GM12878 (cell line): ENCODE measurements around the gene PPIB. TPM values are rescaled to one million over a fixed set of nuclear protein-coding genes. Genes with fewer than 3 reads are reported as not detected.

ENCODE experiments used
- ATAC-seq: fragments of 200-7000 bp; cut with Tn5 transposase; 3 replicates; pipeline ENCODE4 v1.9.1; 2020; ENCODE audit warnings: mild to moderate bottlenecking, moderate library complexity
- BruUV-seq: library from RNA; stranded (reverse); fragments of 400-500 nt; replicated peaks from 2 replicates; lab custom pipeline; 2021; lab: Mats Ljungman, UMichigan
- CTCF ChIA-PET: fragments of 300-600 bp; sonication (Branson Sonifier 250); formaldehyde crosslinking; extraction: SDS; loops from one replicate; lab custom pipeline; 2021; ENCODE audit warnings: inconsistent platforms; lab: Yijun Ruan, JAX
- POLR2A ChIA-PET: fragments of 350-600 bp; formaldehyde crosslinking; extraction: SDS; loops from one replicate; lab custom pipeline; 2021; ENCODE audit warnings: inconsistent platforms; lab: Charles Lee
- RAD21 ChIA-PET: fragments of 300-600 bp; sonication (Branson Sonifier 250); formaldehyde crosslinking; loops from one replicate; lab custom pipeline; 2023; ENCODE audit warnings: antibody characterized with exemption; ENCODE audit not compliant: unreplicated experiment; lab: Charles Lee
- SMC1A ChIA-PET: fragments of 300-600 bp; sonication (Branson Sonifier 250); formaldehyde crosslinking; loops from one replicate; lab custom pipeline; 2023; ENCODE audit not compliant: unreplicated experiment, uncharacterized antibody; lab: Charles Lee
- DNase-seq: peaks from one replicate; pipeline ENCODE4 v3.0.0-alpha.2; 2011; ENCODE audit warnings: low read depth, low spot score
- FAIRE-seq: peaks from 3 replicates; lab custom pipeline; 2011; peaks lifted over from hg19 to GRCh38; lab: Jason Lieb, UNC
- H2AFZ ChIP-seq: 2 replicates; pipeline ENCODE4 v1.6.0; 2011; ENCODE audit warnings: low read depth, low read length, control low read depth; ENCODE audit not compliant: control insufficient read depth
- H3K27ac ChIP-seq: 2 replicates; pipeline ENCODE4 v1.5.1; 2011; ENCODE audit warnings: control low read depth; ENCODE audit not compliant: control insufficient read depth, insufficient read depth
- H3K27me3 ChIP-seq, 2 experiments: replicated peaks in 1 of 2; 2 replicates each; pipeline versions ENCODE4 v1.6.0 to v1.6.1; 2011; ENCODE audit warnings: low read length in 1 of 2; ENCODE audit not compliant: control insufficient read depth in 2 of 2, insufficient read depth in 2 of 2
- H3K36me3 ChIP-seq, 2 experiments: 2 replicates each; pipeline ENCODE4 v1.5.1; 2011; ENCODE audit warnings: low read length in 1 of 2; ENCODE audit not compliant: control insufficient read depth in 2 of 2, insufficient read depth in 2 of 2
- H3K4me1 ChIP-seq: 2 replicates; pipeline ENCODE4 v1.6.1; 2011; ENCODE audit warnings: mild to moderate bottlenecking, low read length, moderate library complexity, mixed read lengths; ENCODE audit not compliant: control insufficient read depth, insufficient read depth
- H3K4me2 ChIP-seq: 2 replicates; pipeline ENCODE4 v1.6.0; 2011; ENCODE audit warnings: control low read depth; ENCODE audit not compliant: control insufficient read depth, insufficient read depth
- H3K4me3 ChIP-seq: fragments of 200-600 bp; sonication (generic); 2 replicates; pipeline ENCODE4 v1.5.1; 2016
- H3K79me2 ChIP-seq: 2 replicates; pipeline ENCODE4 v1.6.0; 2011; ENCODE audit warnings: low read length; ENCODE audit not compliant: control insufficient read depth, insufficient read depth
- H3K9ac ChIP-seq: 2 replicates; pipeline ENCODE4 v1.8.0; 2011; ENCODE audit warnings: low read length, control low read depth, mixed read lengths; ENCODE audit not compliant: control insufficient read depth, insufficient read depth
- H3K9me3 ChIP-seq: replicated peaks from 3 replicates; pipeline ENCODE4 v1.5.1; 2011; ENCODE audit warnings: mild to moderate bottlenecking, low read length; ENCODE audit not compliant: control insufficient read depth, insufficient read depth
- H4K20me1 ChIP-seq: 2 replicates; pipeline ENCODE4 v1.6.0; 2011; ENCODE audit not compliant: control insufficient read depth, insufficient read depth
- RFX5 ChIP-seq: IDR thresholded peaks from 2 replicates; pipeline ENCODE4 v1.6.1; 2011; ENCODE audit warnings: low read depth, low read length, improper control_type of control experiment
- SMAD5 ChIP-seq: IDR thresholded peaks from 2 replicates; pipeline ENCODE4 v1.6.1; 2016; ENCODE audit warnings: antibody characterized with exemption, low read depth
- ZNF24 ChIP-seq: fragments of 450-650 bp; IDR thresholded peaks from 2 replicates; pipeline ENCODE4 v1.6.1; 2017; ENCODE audit warnings: antibody characterized with exemption, mild to moderate bottlenecking
- WGBS: methylation state at CpG from one replicate; pipeline ENCODE4 v1.1.6; 2016; ENCODE audit warnings: low lambda C conversion rate; ENCODE audit not compliant: insufficient replicate concordance, insufficient coverage; ENCODE audit errors: missing lambda C conversion rate; 5-methylcytosine and 5-hydroxymethylcytosine counted together
- in situ Hi-C: fragments of 300-500 bp; cut with MboI; formaldehyde crosslinking; loops from 9 replicates; pipeline ENCODE4 v1.14.3; 2018; ENCODE audit warnings: mixed read lengths
- intact Hi-C: fragments of 100-400 bp; cut with micrococcal nuclease; formaldehyde crosslinking; loops from one replicate; pipeline ENCODE4 v1.14.2; 2022; ENCODE audit not compliant: unreplicated experiment
- polyA plus RNA-seq, 11 experiments: library from polyadenylated mRNA; depleted of rRNA in 4 of 11; unstranded in 6 of 11; stranded (reverse) in 5 of 11; fragments of >200 nt; fragmentation: Nextera tagmentation in 4 of 11; fragmentation: Illumina TruSeq in 1 of 11; extraction: Ambion mirVana in 4 of 11; extraction: Trizol in 1 of 11; gene quantifications; 1 replicate in 1 of 11; 2 replicates in 10 of 11; pipeline versions ENCODE4 v1.2.1 to v1.2.3, GENCODE V29; 2011 to 2016; ENCODE audit warnings: inconsistent platforms in 2 of 11, missing spikeins in 2 of 11, low read depth in 1 of 11
- total RNA-seq, 4 experiments: library from RNA; depleted of rRNA in 3 of 4; stranded (reverse); fragments of >200 nt in 3 of 4; fragmentation: Illumina TruSeq in 1 of 4; extraction: Trizol in 1 of 4; gene quantifications; 2 replicates each; pipeline versions ENCODE4 v1.2.1 to v1.2.3, GENCODE V29; 2013 to 2021
- TF ChIP-seq, protein P1 (sequence below), 3 experiments: IDR thresholded peaks in 2 of 3; conservative IDR thresholded peaks in 1 of 3; 2 replicates each; pipeline ENCODE4 v1.5.1; 2011; ENCODE audit warnings: low read depth in 3 of 3, low read length in 3 of 3, mild to moderate bottlenecking in 3 of 3, control low read depth in 2 of 3, moderate library complexity in 2 of 3, inconsistent platforms in 1 of 3, mixed read lengths in 1 of 3; ENCODE audit not compliant: control insufficient read depth in 2 of 3, insufficient read depth in 1 of 3; ENCODE audit errors: extremely low read depth in 1 of 3
- TF ChIP-seq, protein P2 (sequence below): fragments of 450-650 bp; IDR thresholded peaks from 2 replicates; pipeline ENCODE4 v1.6.1; 2017; ENCODE audit warnings: mild to moderate bottlenecking, moderate library complexity
- TF ChIP-seq, protein P3 (sequence below): fragments of 450-650 bp; IDR thresholded peaks from 2 replicates; pipeline ENCODE4 v1.6.1; 2017; ENCODE audit warnings: antibody characterized with exemption, mild to moderate bottlenecking, moderate library complexity
- TF ChIP-seq, protein P4 (sequence below): IDR thresholded peaks from 2 replicates; pipeline ENCODE4 v1.6.1; 2011; ENCODE audit warnings: borderline replicate concordance, low read depth, mild to moderate bottlenecking, moderate library complexity, mixed read lengths, low read length; ENCODE audit not compliant: insufficient read depth; ENCODE audit errors: extremely low read length

Gene PPIB
- total and polyA plus RNA-seq, 10 of the 15 experiments (the other 5 are each of a cell fraction or from before 2014, with no cell fraction given), result 344 to 936 (median 508) TPM

DNA sequence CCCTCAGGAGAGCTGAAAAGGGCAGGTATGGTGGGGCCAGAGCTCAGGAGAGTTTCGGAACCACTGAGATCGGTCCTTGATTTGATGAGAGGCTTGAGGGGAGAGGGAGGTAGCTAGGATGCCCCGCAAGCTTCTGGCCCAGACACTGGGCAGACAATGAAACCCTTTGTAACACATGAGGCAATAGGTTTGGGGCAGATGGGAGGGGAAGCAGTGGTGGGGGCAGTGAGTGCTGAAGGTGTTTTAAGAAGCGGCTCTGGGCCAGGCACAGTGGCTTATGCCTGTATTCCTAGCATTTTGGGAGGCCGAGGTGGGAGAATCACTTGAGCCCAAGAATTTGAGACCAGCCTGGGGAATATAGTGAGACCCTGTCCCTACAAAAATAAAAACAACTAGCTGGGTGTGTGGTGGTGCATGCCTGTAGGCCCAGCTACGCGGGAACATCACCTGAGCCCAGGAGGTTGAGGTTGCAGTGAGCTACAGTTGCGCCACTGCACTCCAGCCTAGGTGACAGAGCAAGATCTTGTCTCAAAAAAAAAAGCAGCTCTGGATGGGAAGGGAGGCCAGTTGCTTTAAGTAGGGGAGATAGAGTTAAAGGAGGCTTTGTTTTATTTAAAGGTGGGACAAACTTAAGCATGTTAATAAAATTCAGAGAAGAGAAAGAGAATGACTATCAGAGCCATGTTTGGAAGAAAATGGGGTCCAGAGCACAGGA lies 20.9 kb downstream of the PPIB start:
- Histone ChIP-seq H3K27me3 (no peaks in the 10 kb centered on the region), H3K4me3 (no peak overlapping the region), H3K36me3 (peaks cover 15 to 17% of the 10 kb centered on the region in 2 experiments)
- DNase-seq, result no peak
- RAD21 ChIA-PET, result no interaction called here
- intact Hi-C loops, result no loop called here
- no peak for ATAC-seq
- no peak for TF ChIP-seq SMAD5
- TF ChIP-seq, protein P1, sequence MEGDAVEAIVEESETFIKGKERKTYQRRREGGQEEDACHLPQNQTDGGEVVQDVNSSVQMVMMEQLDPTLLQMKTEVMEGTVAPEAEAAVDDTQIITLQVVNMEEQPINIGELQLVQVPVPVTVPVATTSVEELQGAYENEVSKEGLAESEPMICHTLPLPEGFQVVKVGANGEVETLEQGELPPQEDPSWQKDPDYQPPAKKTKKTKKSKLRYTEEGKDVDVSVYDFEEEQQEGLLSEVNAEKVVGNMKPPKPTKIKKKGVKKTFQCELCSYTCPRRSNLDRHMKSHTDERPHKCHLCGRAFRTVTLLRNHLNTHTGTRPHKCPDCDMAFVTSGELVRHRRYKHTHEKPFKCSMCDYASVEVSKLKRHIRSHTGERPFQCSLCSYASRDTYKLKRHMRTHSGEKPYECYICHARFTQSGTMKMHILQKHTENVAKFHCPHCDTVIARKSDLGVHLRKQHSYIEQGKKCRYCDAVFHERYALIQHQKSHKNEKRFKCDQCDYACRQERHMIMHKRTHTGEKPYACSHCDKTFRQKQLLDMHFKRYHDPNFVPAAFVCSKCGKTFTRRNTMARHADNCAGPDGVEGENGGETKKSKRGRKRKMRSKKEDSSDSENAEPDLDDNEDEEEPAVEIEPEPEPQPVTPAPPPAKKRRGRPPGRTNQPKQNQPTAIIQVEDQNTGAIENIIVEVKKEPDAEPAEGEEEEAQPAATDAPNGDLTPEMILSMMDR (IDR thresholded peaks at IDR 0.05 in 2 of 3, conservative IDR thresholded peaks at IDR 0.05 in 1 of 3; ENCODE audit: control insufficient read depth in 2 of 3, extremely low read depth in 1 of 3, insufficient read depth in 1 of 3, low read depth in 3 of 3, low read length in 3 of 3), result no peak
- TF ChIP-seq, protein P2, sequence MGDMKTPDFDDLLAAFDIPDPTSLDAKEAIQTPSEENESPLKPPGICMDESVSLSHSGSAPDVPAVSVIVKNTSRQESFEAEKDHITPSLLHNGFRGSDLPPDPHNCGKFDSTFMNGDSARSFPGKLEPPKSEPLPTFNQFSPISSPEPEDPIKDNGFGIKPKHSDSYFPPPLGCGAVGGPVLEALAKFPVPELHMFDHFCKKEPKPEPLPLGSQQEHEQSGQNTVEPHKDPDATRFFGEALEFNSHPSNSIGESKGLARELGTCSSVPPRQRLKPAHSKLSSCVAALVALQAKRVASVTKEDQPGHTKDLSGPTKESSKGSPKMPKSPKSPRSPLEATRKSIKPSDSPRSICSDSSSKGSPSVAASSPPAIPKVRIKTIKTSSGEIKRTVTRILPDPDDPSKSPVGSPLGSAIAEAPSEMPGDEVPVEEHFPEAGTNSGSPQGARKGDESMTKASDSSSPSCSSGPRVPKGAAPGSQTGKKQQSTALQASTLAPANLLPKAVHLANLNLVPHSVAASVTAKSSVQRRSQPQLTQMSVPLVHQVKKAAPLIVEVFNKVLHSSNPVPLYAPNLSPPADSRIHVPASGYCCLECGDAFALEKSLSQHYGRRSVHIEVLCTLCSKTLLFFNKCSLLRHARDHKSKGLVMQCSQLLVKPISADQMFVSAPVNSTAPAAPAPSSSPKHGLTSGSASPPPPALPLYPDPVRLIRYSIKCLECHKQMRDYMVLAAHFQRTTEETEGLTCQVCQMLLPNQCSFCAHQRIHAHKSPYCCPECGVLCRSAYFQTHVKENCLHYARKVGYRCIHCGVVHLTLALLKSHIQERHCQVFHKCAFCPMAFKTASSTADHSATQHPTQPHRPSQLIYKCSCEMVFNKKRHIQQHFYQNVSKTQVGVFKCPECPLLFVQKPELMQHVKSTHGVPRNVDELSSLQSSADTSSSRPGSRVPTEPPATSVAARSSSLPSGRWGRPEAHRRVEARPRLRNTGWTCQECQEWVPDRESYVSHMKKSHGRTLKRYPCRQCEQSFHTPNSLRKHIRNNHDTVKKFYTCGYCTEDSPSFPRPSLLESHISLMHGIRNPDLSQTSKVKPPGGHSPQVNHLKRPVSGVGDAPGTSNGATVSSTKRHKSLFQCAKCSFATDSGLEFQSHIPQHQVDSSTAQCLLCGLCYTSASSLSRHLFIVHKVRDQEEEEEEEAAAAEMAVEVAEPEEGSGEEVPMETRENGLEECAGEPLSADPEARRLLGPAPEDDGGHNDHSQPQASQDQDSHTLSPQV, result no peak
- TF ChIP-seq, protein P3, sequence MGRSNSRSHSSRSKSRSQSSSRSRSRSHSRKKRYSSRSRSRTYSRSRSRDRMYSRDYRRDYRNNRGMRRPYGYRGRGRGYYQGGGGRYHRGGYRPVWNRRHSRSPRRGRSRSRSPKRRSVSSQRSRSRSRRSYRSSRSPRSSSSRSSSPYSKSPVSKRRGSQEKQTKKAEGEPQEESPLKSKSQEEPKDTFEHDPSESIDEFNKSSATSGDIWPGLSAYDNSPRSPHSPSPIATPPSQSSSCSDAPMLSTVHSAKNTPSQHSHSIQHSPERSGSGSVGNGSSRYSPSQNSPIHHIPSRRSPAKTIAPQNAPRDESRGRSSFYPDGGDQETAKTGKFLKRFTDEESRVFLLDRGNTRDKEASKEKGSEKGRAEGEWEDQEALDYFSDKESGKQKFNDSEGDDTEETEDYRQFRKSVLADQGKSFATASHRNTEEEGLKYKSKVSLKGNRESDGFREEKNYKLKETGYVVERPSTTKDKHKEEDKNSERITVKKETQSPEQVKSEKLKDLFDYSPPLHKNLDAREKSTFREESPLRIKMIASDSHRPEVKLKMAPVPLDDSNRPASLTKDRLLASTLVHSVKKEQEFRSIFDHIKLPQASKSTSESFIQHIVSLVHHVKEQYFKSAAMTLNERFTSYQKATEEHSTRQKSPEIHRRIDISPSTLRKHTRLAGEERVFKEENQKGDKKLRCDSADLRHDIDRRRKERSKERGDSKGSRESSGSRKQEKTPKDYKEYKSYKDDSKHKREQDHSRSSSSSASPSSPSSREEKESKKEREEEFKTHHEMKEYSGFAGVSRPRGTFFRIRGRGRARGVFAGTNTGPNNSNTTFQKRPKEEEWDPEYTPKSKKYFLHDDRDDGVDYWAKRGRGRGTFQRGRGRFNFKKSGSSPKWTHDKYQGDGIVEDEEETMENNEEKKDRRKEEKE, result no peak
- TF ChIP-seq RFX5, result no peak
- TF ChIP-seq ZNF24, result no peak
- TF ChIP-seq, protein P4, sequence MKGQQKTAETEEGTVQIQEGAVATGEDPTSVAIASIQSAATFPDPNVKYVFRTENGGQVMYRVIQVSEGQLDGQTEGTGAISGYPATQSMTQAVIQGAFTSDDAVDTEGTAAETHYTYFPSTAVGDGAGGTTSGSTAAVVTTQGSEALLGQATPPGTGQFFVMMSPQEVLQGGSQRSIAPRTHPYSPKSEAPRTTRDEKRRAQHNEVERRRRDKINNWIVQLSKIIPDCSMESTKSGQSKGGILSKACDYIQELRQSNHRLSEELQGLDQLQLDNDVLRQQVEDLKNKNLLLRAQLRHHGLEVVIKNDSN, result no peak
- TF ChIP-seq, all 136 proteins: peak for 0
- no peak overlapping the region for H3K9ac ChIP-seq
- no peak overlapping the region for H2AFZ ChIP-seq
- no peak overlapping the region for H3K27ac ChIP-seq
- H3K4me1 ChIP-seq, result peaks cover 38% of the 10 kb centered on the region
- H3K4me2 ChIP-seq, result no peak overlapping the region
- no peaks in the 10 kb centered on the region for H3K9me3 ChIP-seq
- POLR2A ChIA-PET, result interaction anchor here (0.5 to 1.0 kb wide), 3 partner anchors 12 to 172 kb away, joined by 4 to 7 read pairs (median 5); partner anchors contain the start of gene PPIB
- in situ Hi-C loops, result no loop called here
- WGBS, result 98% methylated on average over 8 of the region's 8 CpGs
- no TSS peak for BruUV-seq
- SMC1A ChIA-PET, result interaction anchor here (1.6 kb wide), 1 partner anchor 11 kb away, joined by 4 read pairs; no protein-coding TSS in a partner anchor
- no peaks in the 10 kb centered on the region for H4K20me1 ChIP-seq
- H3K79me2 ChIP-seq, result no peaks in the 10 kb centered on the region
- no peak for FAIRE-seq
- CTCF ChIA-PET, result interaction anchor here (0.9 to 5.3 kb wide), 2 partner anchors 13 to 34 kb away, joined by 3 to 98 read pairs; no protein-coding TSS in a partner anchor
